K562 (cell line): ENCODE results near the gene MYLIP. TPM values are rescaled to one million over a fixed set of nuclear protein-coding genes. Genes with fewer than 3 reads are reported as not detected.

ENCODE experiments used
- ELF2 ChIP-seq: fragments of 250-450 bp; sonication (Bioruptor Pico); IDR thresholded peaks from 2 replicates; pipeline ENCODE4 v1.5.0; 2021; ENCODE audit warnings: mild to moderate bottlenecking
- FOXP1 ChIP-seq: sonication (generic); formaldehyde crosslinking; IDR thresholded peaks from 2 replicates; pipeline ENCODE4 v1.8.0; 2022; ENCODE audit warnings: mild to moderate bottlenecking, missing genetic modification reagents
- FUS ChIP-seq: fragments of 200-400 bp; formaldehyde crosslinking; optimal IDR thresholded peaks from 2 replicates; pipeline ENCODE3; 2017; ENCODE audit warnings: low read depth, low read length
- GABPB1 ChIP-seq: sonication (generic); formaldehyde crosslinking; IDR thresholded peaks from 2 replicates; pipeline ENCODE4 v1.8.0; 2022; ENCODE audit warnings: mild to moderate bottlenecking, missing genetic modification reagents
- JUN ChIP-seq, 2 experiments: sonication (generic) in 1 of 2; formaldehyde crosslinking in 1 of 2; IDR thresholded peaks; 2 replicates each; pipeline versions ENCODE4 v1.6.1 to v1.8.0; 2012 to 2022; ENCODE audit warnings: borderline replicate concordance in 2 of 2, mild to moderate bottlenecking in 2 of 2, improper control_type of control experiment in 1 of 2, low read depth in 1 of 2, low read length in 1 of 2, missing genetic modification reagents in 1 of 2
- NR3C1 ChIP-seq: sonication (generic); formaldehyde crosslinking; IDR thresholded peaks from 2 replicates; pipeline ENCODE4 v1.8.1; 2022; ENCODE audit warnings: missing genetic modification reagents
- PRMT5 ChIP-seq: sonication (generic); formaldehyde crosslinking; IDR thresholded peaks from 2 replicates; pipeline ENCODE4 v1.5.0; 2020; ENCODE audit warnings: missing genetic modification reagents
- ZNF23 ChIP-seq: fragments of 250-450 bp; sonication (Bioruptor Pico); IDR thresholded peaks from 2 replicates; pipeline ENCODE4 v1.4.0; 2020; ENCODE audit warnings: mild to moderate bottlenecking
- ZNF699 ChIP-seq: fragments of 250-450 bp; sonication (Bioruptor Pico); IDR thresholded peaks from 2 replicates; pipeline ENCODE4 v1.8.0; 2021; ENCODE audit warnings: mild to moderate bottlenecking, moderate library complexity; ENCODE audit not compliant: insufficient replicate concordance
- polyA plus RNA-seq, 8 experiments: library from polyadenylated mRNA; depleted of rRNA in 4 of 8; stranded (reverse) in 5 of 8; unstranded in 3 of 8; fragments of >200 nt; fragmentation: Nextera tagmentation in 2 of 8; fragmentation: Illumina TruSeq in 1 of 8; extraction: Ambion mirVana in 2 of 8; extraction: Trizol in 1 of 8; gene quantifications; 2 replicates each; pipeline versions ENCODE4 v1.2.1 to v1.2.3, GENCODE V29; 2011 to 2014; ENCODE audit warnings: inconsistent platforms in 1 of 8, missing spikeins in 1 of 8
- total RNA-seq, 7 experiments: library from RNA; depleted of rRNA in 6 of 7; stranded (reverse); fragments of >200 nt in 6 of 7; fragmentation: Illumina TruSeq in 2 of 7; extraction: Trizol in 2 of 7; gene quantifications; 2 replicates each; pipeline versions ENCODE4 v1.2.1 to v1.2.3, GENCODE V29; 2011 to 2021; ENCODE audit warnings: low replicate concordance in 1 of 7
- TF ChIP-seq, protein P1 (sequence below): fragments of 200-800 bp; sonication (Bioruptor generic); IDR thresholded peaks from 2 replicates; pipeline ENCODE4 v1.6.1; 2016; ENCODE audit warnings: missing genetic modification characterization, missing compliant biosample characterization
- TF ChIP-seq, protein P2 (sequence below): sonication (generic); formaldehyde crosslinking; IDR thresholded peaks from 2 replicates; pipeline ENCODE4 v1.5.0; 2020; ENCODE audit warnings: missing genetic modification reagents
- TF ChIP-seq, protein P3 (sequence below): fragments of 150-350 bp; conservative IDR thresholded peaks from 2 replicates; pipeline ENCODE4 v1.6.1; 2014; ENCODE audit warnings: low read length
- TF ChIP-seq, protein P4 (sequence below): fragments of 450-650 bp; IDR thresholded peaks from 2 replicates; pipeline ENCODE4 v1.6.1; 2017; ENCODE audit warnings: antibody characterized with exemption
- TF ChIP-seq, protein P5 (sequence below): fragments of 200-800 bp; sonication (Bioruptor generic); IDR thresholded peaks from 2 replicates; pipeline ENCODE4 v1.6.1; 2017; ENCODE audit warnings: missing genetic modification characterization, missing compliant biosample characterization

Gene MYLIP
- total and polyA plus RNA-seq, 9 of the 15 experiments (the other 6 are each of a cell fraction or from before 2014, with no cell fraction given): 10.8 to 43.5 (median 31.5) TPM

DNA sequence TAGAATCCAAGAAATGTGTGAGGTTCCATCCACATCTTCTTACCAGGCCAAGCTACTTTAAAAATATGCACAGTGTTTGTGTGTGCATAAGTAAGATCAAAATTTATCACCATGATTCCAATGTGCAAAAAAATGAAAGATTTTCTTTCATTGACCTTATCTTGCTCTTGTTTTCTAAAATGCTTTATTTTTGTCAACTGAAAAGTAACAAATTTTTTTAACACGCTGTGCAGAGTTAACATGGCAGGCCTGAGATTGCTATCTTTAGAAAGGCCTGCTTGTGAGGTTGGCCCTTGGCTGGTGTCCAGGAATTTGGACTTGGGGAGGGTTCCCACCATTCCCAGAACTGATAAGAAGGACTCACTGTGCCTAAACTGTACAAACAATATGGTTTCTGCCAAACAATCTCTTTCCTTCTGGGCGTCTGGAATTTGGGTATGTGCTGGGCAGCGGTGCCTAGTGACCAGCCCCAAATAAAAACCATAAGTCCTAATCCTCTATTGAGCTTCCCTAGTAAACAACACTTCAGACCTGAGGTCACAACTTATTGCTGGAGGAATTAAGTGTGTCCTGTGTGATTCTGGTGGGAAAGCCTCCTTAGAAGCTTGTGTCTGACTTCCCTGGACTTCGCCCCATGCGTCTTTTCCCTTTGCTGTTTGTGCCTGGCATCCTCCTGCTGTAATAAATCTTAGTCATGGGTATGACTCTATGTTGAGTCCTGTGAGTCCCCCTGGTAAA is 19.8 kb upstream of the MYLIP start (continued):
- TF ChIP-seq, protein P1, sequence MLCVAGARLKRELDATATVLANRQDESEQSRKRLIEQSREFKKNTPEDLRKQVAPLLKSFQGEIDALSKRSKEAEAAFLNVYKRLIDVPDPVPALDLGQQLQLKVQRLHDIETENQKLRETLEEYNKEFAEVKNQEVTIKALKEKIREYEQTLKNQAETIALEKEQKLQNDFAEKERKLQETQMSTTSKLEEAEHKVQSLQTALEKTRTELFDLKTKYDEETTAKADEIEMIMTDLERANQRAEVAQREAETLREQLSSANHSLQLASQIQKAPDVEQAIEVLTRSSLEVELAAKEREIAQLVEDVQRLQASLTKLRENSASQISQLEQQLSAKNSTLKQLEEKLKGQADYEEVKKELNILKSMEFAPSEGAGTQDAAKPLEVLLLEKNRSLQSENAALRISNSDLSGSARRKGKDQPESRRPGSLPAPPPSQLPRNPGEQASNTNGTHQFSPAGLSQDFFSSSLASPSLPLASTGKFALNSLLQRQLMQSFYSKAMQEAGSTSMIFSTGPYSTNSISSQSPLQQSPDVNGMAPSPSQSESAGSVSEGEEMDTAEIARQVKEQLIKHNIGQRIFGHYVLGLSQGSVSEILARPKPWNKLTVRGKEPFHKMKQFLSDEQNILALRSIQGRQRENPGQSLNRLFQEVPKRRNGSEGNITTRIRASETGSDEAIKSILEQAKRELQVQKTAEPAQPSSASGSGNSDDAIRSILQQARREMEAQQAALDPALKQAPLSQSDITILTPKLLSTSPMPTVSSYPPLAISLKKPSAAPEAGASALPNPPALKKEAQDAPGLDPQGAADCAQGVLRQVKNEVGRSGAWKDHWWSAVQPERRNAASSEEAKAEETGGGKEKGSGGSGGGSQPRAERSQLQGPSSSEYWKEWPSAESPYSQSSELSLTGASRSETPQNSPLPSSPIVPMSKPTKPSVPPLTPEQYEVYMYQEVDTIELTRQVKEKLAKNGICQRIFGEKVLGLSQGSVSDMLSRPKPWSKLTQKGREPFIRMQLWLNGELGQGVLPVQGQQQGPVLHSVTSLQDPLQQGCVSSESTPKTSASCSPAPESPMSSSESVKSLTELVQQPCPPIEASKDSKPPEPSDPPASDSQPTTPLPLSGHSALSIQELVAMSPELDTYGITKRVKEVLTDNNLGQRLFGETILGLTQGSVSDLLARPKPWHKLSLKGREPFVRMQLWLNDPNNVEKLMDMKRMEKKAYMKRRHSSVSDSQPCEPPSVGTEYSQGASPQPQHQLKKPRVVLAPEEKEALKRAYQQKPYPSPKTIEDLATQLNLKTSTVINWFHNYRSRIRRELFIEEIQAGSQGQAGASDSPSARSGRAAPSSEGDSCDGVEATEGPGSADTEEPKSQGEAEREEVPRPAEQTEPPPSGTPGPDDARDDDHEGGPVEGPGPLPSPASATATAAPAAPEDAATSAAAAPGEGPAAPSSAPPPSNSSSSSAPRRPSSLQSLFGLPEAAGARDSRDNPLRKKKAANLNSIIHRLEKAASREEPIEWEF (CRISPR knock-in tag): peak; percentile 78; the same call in 1 of the 2 replicates
- TF ChIP-seq, protein P2, sequence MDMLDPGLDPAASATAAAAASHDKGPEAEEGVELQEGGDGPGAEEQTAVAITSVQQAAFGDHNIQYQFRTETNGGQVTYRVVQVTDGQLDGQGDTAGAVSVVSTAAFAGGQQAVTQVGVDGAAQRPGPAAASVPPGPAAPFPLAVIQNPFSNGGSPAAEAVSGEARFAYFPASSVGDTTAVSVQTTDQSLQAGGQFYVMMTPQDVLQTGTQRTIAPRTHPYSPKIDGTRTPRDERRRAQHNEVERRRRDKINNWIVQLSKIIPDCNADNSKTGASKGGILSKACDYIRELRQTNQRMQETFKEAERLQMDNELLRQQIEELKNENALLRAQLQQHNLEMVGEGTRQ (CRISPR knock-in tag): no peak
- no peak for TF ChIP-seq ZNF699 (CRISPR knock-in tag)
- TF ChIP-seq, protein P3, sequence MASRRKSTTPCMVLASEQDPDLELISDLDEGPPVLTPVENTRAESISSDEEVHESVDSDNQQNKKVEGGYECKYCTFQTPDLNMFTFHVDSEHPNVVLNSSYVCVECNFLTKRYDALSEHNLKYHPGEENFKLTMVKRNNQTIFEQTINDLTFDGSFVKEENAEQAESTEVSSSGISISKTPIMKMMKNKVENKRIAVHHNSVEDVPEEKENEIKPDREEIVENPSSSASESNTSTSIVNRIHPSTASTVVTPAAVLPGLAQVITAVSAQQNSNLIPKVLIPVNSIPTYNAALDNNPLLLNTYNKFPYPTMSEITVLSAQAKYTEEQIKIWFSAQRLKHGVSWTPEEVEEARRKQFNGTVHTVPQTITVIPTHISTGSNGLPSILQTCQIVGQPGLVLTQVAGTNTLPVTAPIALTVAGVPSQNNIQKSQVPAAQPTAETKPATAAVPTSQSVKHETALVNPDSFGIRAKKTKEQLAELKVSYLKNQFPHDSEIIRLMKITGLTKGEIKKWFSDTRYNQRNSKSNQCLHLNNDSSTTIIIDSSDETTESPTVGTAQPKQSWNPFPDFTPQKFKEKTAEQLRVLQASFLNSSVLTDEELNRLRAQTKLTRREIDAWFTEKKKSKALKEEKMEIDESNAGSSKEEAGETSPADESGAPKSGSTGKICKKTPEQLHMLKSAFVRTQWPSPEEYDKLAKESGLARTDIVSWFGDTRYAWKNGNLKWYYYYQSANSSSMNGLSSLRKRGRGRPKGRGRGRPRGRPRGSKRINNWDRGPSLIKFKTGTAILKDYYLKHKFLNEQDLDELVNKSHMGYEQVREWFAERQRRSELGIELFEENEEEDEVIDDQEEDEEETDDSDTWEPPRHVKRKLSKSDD: 0 out of 2 replicates have a peak, but pooled peaks have one; percentile 32
- TF ChIP-seq, protein P4, sequence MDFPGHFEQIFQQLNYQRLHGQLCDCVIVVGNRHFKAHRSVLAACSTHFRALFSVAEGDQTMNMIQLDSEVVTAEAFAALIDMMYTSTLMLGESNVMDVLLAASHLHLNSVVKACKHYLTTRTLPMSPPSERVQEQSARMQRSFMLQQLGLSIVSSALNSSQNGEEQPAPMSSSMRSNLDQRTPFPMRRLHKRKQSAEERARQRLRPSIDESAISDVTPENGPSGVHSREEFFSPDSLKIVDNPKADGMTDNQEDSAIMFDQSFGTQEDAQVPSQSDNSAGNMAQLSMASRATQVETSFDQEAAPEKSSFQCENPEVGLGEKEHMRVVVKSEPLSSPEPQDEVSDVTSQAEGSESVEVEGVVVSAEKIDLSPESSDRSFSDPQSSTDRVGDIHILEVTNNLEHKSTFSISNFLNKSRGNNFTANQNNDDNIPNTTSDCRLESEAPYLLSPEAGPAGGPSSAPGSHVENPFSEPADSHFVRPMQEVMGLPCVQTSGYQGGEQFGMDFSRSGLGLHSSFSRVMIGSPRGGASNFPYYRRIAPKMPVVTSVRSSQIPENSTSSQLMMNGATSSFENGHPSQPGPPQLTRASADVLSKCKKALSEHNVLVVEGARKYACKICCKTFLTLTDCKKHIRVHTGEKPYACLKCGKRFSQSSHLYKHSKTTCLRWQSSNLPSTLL: no peak
- TF ChIP-seq NR3C1 (CRISPR knock-in tag): no peak
- TF ChIP-seq, protein P5, sequence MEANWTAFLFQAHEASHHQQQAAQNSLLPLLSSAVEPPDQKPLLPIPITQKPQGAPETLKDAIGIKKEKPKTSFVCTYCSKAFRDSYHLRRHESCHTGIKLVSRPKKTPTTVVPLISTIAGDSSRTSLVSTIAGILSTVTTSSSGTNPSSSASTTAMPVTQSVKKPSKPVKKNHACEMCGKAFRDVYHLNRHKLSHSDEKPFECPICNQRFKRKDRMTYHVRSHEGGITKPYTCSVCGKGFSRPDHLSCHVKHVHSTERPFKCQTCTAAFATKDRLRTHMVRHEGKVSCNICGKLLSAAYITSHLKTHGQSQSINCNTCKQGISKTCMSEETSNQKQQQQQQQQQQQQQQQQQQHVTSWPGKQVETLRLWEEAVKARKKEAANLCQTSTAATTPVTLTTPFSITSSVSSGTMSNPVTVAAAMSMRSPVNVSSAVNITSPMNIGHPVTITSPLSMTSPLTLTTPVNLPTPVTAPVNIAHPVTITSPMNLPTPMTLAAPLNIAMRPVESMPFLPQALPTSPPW (CRISPR knock-in tag): peak; percentile 73
- no peak for TF ChIP-seq FOXP1 (CRISPR knock-in tag)
- TF ChIP-seq PRMT5: no peak
- TF ChIP-seq FUS: no peak
- no peak for TF ChIP-seq ELF2
- no peak for TF ChIP-seq ZNF23 (CRISPR knock-in tag)
- TF ChIP-seq GABPB1: no peak
- TF ChIP-seq JUN (IDR thresholded peaks at IDR 0.05; ENCODE audit: borderline replicate concordance, low read depth, low read length): peak; percentile 28; the same call in 1 of the 2 replicates
- TF ChIP-seq JUN (CRISPR knock-in tag; IDR thresholded peaks at IDR 0.05; ENCODE audit: borderline replicate concordance): no peak
